ENCODE data around the gene KCNIP1.

The KCNIP1 gene

DNA sequence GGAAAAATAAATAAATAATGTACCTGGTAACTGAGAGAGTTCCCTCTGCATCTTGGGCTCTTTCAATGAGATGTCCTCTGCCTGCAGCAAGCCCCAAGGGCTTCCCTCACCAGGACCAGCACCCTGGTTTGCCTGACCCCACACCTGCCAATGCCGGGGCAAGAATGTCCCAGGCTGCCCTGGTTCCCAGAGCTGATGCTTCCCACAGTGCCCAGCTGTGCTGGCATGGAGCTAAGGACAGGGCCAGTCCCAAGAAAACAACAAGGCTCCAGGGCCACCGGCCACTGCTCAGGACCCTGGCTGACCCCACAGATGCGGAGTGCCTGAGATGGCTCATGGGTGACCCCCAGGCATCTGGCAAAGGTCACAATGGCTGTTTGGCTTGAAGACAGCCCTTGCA is 123.5 kb downstream of the KCNIP1 start:
- DNase-seq (ENCODE audit: low read depth), result no peak
- H3K4me3 ChIP-seq (ENCODE audit: low read depth, low read length), result no peak overlapping the region
- TF ChIP-seq CTCF (IDR thresholded peaks at IDR 0.05; ENCODE audit: insufficient read depth, low read depth, low read length, missing control alignments), result no peak

DNA sequence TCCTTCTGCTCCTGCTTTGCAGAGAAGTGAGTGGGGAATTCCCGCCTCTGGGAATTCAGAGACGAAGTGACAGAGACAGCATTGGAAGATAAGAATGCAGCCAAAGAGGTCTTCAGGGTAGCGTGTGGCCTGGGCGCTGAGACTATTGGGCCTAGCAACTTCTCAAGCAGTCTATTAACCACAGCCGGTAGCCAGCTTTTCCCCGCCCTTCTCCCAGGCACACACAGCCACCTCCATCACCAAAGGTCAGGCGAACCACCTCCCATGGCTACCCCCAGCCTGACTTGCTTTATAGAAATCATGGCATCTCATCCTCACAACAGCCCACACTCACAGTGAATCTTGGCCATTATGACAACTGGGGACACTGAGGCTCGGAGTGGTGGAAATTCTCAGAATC is 124.2 kb downstream of the KCNIP1 start:
- no peak overlapping the region for H3K4me3 ChIP-seq (ENCODE audit: low read depth, low read length)
- DNase-seq (ENCODE audit: low read depth), result no peak
- no peak for TF ChIP-seq CTCF (IDR thresholded peaks at IDR 0.05; ENCODE audit: insufficient read depth, low read depth, low read length, missing control alignments)

DNA sequence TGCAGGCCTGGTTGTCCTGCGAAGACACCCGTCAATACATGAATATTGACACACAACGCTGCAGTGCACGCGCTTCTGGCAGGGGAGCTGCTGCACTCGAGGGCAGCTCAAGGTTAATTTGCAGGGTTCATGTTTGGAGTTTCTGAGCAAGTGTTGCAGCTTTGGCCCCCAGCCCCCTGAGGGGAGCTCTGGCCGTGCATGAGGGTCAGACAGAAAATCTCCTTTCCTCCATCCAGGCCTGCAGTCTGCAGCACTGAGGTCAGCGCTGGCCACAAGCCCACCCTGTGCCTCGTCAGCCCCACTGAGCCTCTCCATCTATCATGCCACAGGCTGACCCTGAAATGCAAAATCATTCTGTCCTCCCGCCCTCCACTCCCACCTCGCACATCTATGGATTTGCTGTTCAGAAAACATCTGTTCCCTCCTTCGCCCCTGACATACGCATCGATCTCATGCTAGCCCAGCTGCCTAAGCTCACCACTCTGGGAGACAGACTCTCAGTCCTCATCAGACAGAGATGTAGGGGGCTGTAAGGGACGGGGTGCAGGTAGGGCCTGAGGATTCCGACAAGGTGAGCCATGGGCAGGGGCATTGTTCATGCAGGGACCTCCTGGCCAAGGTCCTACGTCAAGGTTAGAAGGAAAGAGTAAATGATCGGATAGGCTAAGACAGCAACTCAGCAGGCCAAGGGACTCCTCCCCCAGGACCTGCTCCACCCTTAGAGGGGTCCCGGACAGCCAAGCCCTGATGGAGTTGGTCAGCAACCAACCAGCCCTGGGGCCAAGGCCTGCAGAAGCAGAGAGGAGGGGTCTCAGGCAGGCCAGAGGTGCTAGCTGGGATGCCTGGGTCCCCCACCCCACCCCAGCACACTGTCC is 125.1 kb downstream of the KCNIP1 start:
- DNase-seq (ENCODE audit: low read depth), result no peak
- no peak overlapping the region for H3K4me3 ChIP-seq (ENCODE audit: low read depth, low read length)
- no peak for TF ChIP-seq CTCF (IDR thresholded peaks at IDR 0.05; ENCODE audit: insufficient read depth, low read depth, low read length, missing control alignments)

DNA sequence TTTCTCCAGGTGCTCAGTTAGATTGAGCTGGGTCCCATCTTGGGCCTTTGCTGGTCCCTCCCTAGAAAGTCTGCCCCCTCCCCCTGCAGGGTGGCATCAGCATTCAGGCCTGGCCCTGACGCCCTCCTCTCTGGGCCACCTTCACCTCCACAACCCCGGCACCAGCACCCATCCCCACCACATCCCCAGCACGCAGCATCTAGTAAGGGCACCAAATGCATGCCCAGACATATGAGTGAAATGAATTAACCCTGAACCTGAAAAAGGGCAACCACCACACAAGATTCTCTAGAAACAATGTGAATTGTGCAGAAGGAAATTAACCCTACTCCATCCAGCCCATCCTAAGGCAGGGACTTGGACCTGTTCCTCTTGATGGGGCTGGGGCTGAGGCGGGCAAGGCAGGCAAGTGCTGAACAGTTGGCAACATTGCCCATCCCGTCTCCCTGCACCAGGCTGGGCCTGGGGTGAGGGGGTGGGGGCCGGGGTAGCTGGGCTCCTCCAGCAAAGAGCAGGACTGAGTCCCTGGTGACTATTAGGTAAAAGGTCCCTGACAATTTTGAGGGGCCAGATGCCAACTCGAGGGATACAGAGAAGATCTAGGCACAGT is 125.9 kb downstream of the KCNIP1 start:
- no peak for DNase-seq (ENCODE audit: low read depth)
- TF ChIP-seq CTCF (IDR thresholded peaks at IDR 0.05; ENCODE audit: insufficient read depth, low read depth, low read length, missing control alignments), result no peak
- H3K4me3 ChIP-seq (ENCODE audit: low read depth, low read length), result no peak overlapping the region

DNA sequence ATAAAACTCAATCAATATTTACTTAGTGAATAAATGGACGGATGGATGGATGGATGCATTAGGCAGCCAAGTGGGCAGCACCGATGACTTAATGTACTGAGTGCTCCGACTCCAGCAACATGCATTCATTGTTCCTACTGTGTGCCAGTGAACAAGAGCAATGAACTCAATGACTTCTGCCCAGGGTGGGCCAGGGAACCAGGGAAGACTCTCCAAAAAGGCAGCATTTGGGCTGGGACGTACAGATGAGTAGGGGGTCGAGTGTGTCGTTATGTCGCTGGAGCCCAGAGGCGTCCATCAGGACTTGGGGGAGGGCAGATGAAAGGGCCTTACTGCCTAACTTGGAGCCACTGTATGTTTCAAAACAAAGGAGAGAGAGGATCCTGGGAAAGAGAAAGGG is 126.4 kb downstream of the KCNIP1 start:
- H3K4me3 ChIP-seq (ENCODE audit: low read depth, low read length), result no peak overlapping the region
- DNase-seq (ENCODE audit: low read depth), result no peak
- TF ChIP-seq CTCF (IDR thresholded peaks at IDR 0.05; ENCODE audit: insufficient read depth, low read depth, low read length, missing control alignments), result no peak

GRCh38 chr5:170630711-170631141 is 126.9 kb downstream of the KCNIP1 start:
- TF ChIP-seq CTCF (IDR thresholded peaks at IDR 0.05; ENCODE audit: insufficient read depth, low read depth, low read length, missing control alignments), result no peak
- no peak overlapping the region for H3K4me3 ChIP-seq (ENCODE audit: low read depth, low read length)
- no peak for DNase-seq (ENCODE audit: low read depth)

Measured in GM12865 (cell line).